Measurements from ENCODE around the gene CPNE4.

Gene CPNE4

DNA sequence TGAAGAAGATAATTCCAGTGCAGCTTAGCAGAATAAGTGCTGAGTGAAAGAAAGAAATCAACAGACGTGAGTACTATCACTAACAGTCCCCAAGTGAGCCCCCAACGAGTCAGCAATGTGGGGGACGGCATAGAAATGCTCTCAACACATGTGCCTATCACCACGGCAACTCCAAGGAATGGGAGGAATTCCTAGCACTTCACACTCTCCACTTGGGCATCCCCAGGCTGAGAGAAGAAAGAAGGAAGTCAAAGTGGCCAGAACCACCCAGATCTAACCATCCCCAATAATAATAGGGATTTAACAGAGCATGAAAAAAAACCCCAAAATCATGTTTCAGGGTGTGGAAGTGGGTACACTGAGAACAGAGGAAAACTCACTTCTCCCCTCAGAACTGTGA, 29.3 kb upstream of the CPNE4 start:
- H3K9ac ChIP-seq (ENCODE audit: low read depth, low read length, poor library complexity, severe bottlenecking): no peak overlapping the region

GRCh38 chr3:132062535-132062934, 27.7 kb upstream of the CPNE4 start:
- no peak overlapping the region for H3K4me2 ChIP-seq (ENCODE audit: low read depth, low read length, poor library complexity, severe bottlenecking)
- peaks cover 9% of the 10 kb centered on the region for H3K27me3 ChIP-seq (ENCODE audit: insufficient read depth, low read length, poor library complexity, severe bottlenecking)
- no peaks in the 10 kb centered on the region for H3K9me2 ChIP-seq (replicated peaks; ENCODE audit: low read depth, low read length)
- no peak overlapping the region for H2AFZ ChIP-seq (ENCODE audit: low read length)
- no peaks in the 10 kb centered on the region for H3F3A ChIP-seq (ENCODE audit: low read depth)
- no peak overlapping the region for H3K4me3 ChIP-seq (ENCODE audit: low read length, poor library complexity, severe bottlenecking)
- H4K20me1 ChIP-seq (ENCODE audit: insufficient read depth, low read length, poor library complexity, severe bottlenecking): no peaks in the 10 kb centered on the region
- no peaks in the 10 kb centered on the region for H3K4me1 ChIP-seq (ENCODE audit: insufficient read depth, low read length, poor library complexity, severe bottlenecking)
- H3K9ac ChIP-seq (ENCODE audit: low read depth, low read length, poor library complexity, severe bottlenecking): no peak overlapping the region
- TF ChIP-seq EZH2phosphoT487 (IDR thresholded peaks at IDR 0.05; ENCODE audit: borderline replicate concordance): no peak
- TF ChIP-seq CTCF (conservative IDR thresholded peaks at IDR 0.05; ENCODE audit: low read length): no peak
- H3K9me3 ChIP-seq (ENCODE audit: insufficient read depth, low read depth, low read length): no peaks in the 10 kb centered on the region
- no peaks in the 10 kb centered on the region for H3K79me2 ChIP-seq (ENCODE audit: insufficient read depth, low read length)
- H3K36me3 ChIP-seq (ENCODE audit: insufficient read depth, low read length): no peaks in the 10 kb centered on the region

More for the DNA sequence above, 29.3 kb upstream of the CPNE4 start:
- Histone ChIP-seq H3F3A (ENCODE audit: low read depth) (no peaks in the 10 kb centered on the region), H3K79me2 (ENCODE audit: insufficient read depth, low read length) (no peaks in the 10 kb centered on the region), H4K20me1 (ENCODE audit: insufficient read depth, low read length, poor library complexity, severe bottlenecking) (no peaks in the 10 kb centered on the region), H3K27me3 (ENCODE audit: insufficient read depth, low read length, poor library complexity, severe bottlenecking) (peaks cover 9% of the 10 kb centered on the region), H2AFZ (ENCODE audit: low read length) (no peak overlapping the region), H3K9me3 (ENCODE audit: insufficient read depth, low read depth, low read length) (no peaks in the 10 kb centered on the region), H3K36me3 (ENCODE audit: insufficient read depth, low read length) (no peaks in the 10 kb centered on the region), H3K4me3 (ENCODE audit: low read length, poor library complexity, severe bottlenecking) (no peak overlapping the region), H3K4me2 (ENCODE audit: low read depth, low read length, poor library complexity, severe bottlenecking) (no peak overlapping the region), H3K9me2 (replicated peaks; ENCODE audit: low read depth, low read length) (no peaks in the 10 kb centered on the region), H3K4me1 (ENCODE audit: insufficient read depth, low read length, poor library complexity, severe bottlenecking) (no peaks in the 10 kb centered on the region)
- TF ChIP-seq EZH2phosphoT487 (IDR thresholded peaks at IDR 0.05; ENCODE audit: borderline replicate concordance): no peak
- no peak for TF ChIP-seq CTCF (conservative IDR thresholded peaks at IDR 0.05; ENCODE audit: low read length)

GRCh38 chr3:132055872-132056271, 21.1 kb upstream of the CPNE4 start:
- Histone ChIP-seq H2AFZ (ENCODE audit: low read length) (no peak overlapping the region), H3K9me3 (ENCODE audit: insufficient read depth, low read depth, low read length) (no peaks in the 10 kb centered on the region), H3K4me3 (ENCODE audit: low read length, poor library complexity, severe bottlenecking) (no peak overlapping the region), H3F3A (ENCODE audit: low read depth) (no peaks in the 10 kb centered on the region), H3K9me2 (replicated peaks; ENCODE audit: low read depth, low read length) (no peaks in the 10 kb centered on the region), H3K4me1 (ENCODE audit: insufficient read depth, low read length, poor library complexity, severe bottlenecking) (no peaks in the 10 kb centered on the region), H4K20me1 (ENCODE audit: insufficient read depth, low read length, poor library complexity, severe bottlenecking) (no peaks in the 10 kb centered on the region), H3K9ac (ENCODE audit: low read depth, low read length, poor library complexity, severe bottlenecking) (no peak overlapping the region), H3K4me2 (ENCODE audit: low read depth, low read length, poor library complexity, severe bottlenecking) (no peak overlapping the region), H3K79me2 (ENCODE audit: insufficient read depth, low read length) (no peaks in the 10 kb centered on the region), H3K36me3 (ENCODE audit: insufficient read depth, low read length) (no peaks in the 10 kb centered on the region), H3K27me3 (ENCODE audit: insufficient read depth, low read length, poor library complexity, severe bottlenecking) (no peaks in the 10 kb centered on the region)
- no peak for TF ChIP-seq EZH2phosphoT487 (IDR thresholded peaks at IDR 0.05; ENCODE audit: borderline replicate concordance)
- no peak for TF ChIP-seq CTCF (conservative IDR thresholded peaks at IDR 0.05; ENCODE audit: low read length)
